Astrocyte (in vitro differentiated cells and primary cell): Measurements from ENCODE around the gene SYNE1. TPM values are rescaled to one million over a fixed set of nuclear protein-coding genes. Genes with fewer than 3 reads are reported as not detected.

ENCODE experiments used
- DNase-seq: peaks from one replicate; pipeline ENCODE4 v3.0.0-alpha.2; 2010; ENCODE audit warnings: low read depth
- FAIRE-seq: peaks from 2 replicates; lab custom pipeline; 2011; peaks lifted over from hg19 to GRCh38; lab: Jason Lieb, UNC
- H2AFZ ChIP-seq: 2 replicates; pipeline ENCODE4 v1.6.0; 2012; ENCODE audit warnings: low read depth, low read length, inconsistent platforms
- H3K27ac ChIP-seq: 2 replicates; pipeline ENCODE4 v1.5.1; 2011; ENCODE audit warnings: low read depth, low read length, inconsistent platforms
- H3K27me3 ChIP-seq: 2 replicates; pipeline ENCODE4 v1.6.0; 2011; ENCODE audit warnings: low read length, inconsistent platforms; ENCODE audit not compliant: insufficient read depth
- H3K36me3 ChIP-seq: 2 replicates; pipeline ENCODE4 v1.5.1; 2011; ENCODE audit warnings: low read length, inconsistent platforms; ENCODE audit not compliant: insufficient read depth
- H3K4me1 ChIP-seq: 2 replicates; pipeline ENCODE4 v1.5.1; 2011; ENCODE audit warnings: low read length, inconsistent platforms; ENCODE audit not compliant: insufficient read depth
- H3K4me2 ChIP-seq: 2 replicates; pipeline ENCODE4 v1.6.0; 2012; ENCODE audit warnings: low read length, inconsistent platforms
- H3K4me3 ChIP-seq: 2 replicates; pipeline ENCODE4 v1.5.1; 2011; ENCODE audit warnings: low read depth, mild to moderate bottlenecking, low read length, inconsistent platforms; ENCODE audit not compliant: insufficient read depth
- H3K79me2 ChIP-seq: 2 replicates; pipeline ENCODE4 v1.6.0; 2012; ENCODE audit warnings: mild to moderate bottlenecking, low read length, inconsistent platforms; ENCODE audit not compliant: insufficient read depth
- H3K9ac ChIP-seq: 2 replicates; pipeline ENCODE4 v1.6.0; 2012; ENCODE audit warnings: mild to moderate bottlenecking, low read length, inconsistent platforms
- H3K9me3 ChIP-seq: 2 replicates; pipeline ENCODE4 v1.5.1; 2012; ENCODE audit warnings: low read depth, mild to moderate bottlenecking, low read length, inconsistent platforms; ENCODE audit not compliant: insufficient read depth
- H4K20me1 ChIP-seq: 2 replicates; pipeline ENCODE4 v1.6.0; 2012; ENCODE audit warnings: low read length, inconsistent platforms; ENCODE audit not compliant: insufficient read depth
- H3K27ac Mint-ChIP-seq: one replicate; pipeline ENCODE4 v1.8.0; 2021; ENCODE audit warnings: mild to moderate bottlenecking, mixed read lengths; ENCODE audit not compliant: unreplicated experiment
- H3K27me3 Mint-ChIP-seq: one replicate; pipeline ENCODE4 v1.8.0; 2021; ENCODE audit warnings: low read depth, mixed read lengths; ENCODE audit not compliant: unreplicated experiment
- H3K36me3 Mint-ChIP-seq: one replicate; pipeline ENCODE4 v1.8.0; 2021; ENCODE audit warnings: low read depth, mixed read lengths; ENCODE audit not compliant: unreplicated experiment
- H3K4me1 Mint-ChIP-seq: one replicate; pipeline ENCODE4 v1.8.0; 2021; ENCODE audit warnings: low read depth, mixed read lengths; ENCODE audit not compliant: unreplicated experiment
- H3K4me3 Mint-ChIP-seq: one replicate; pipeline ENCODE4 v1.8.0; 2021; ENCODE audit warnings: mild to moderate bottlenecking, moderate library complexity, mixed read lengths; ENCODE audit not compliant: unreplicated experiment
- H3K9me3 Mint-ChIP-seq: one replicate; pipeline ENCODE4 v1.8.0; 2021; ENCODE audit warnings: mild to moderate bottlenecking, mixed read lengths; ENCODE audit not compliant: unreplicated experiment
- EZH2 ChIP-seq: IDR thresholded peaks from 2 replicates; pipeline ENCODE4 v1.6.1; 2012; ENCODE audit warnings: mild to moderate bottlenecking, low read length, inconsistent platforms; ENCODE audit not compliant: insufficient read depth
- total RNA-seq: library from RNA; stranded (reverse); gene quantifications from 2 replicates; pipeline ENCODE4 v1.2.1, GENCODE V29; 2021
- TF ChIP-seq, protein P1 (sequence below): IDR thresholded peaks from 2 replicates; pipeline ENCODE4 v1.5.1; 2011; ENCODE audit warnings: low read depth, mild to moderate bottlenecking, inconsistent platforms, low read length, moderate library complexity; ENCODE audit not compliant: insufficient read depth

SYNE1 gene
- total RNA-seq, 1 donor from 2014 or later: 66.5 TPM

DNA sequence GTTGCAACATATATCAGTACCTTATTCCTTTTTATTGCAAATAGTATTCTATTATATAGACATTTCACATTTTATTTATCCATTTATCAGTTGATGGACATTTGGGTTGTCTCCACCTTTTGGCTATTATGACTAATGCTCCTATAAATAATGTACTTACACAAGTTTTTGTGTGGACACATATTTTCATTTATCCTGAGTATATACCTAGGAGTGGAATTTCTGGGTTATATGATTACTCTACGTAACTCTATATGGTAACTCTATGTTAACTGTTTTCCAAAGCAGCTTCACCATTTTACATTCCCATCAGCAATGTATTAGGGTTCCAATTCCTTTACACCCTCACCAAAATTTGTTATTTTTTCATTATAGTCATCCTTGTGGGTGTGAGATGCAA lies 424.7 kb downstream of the SYNE1 start:
- no peaks in the 10 kb centered on the region for H3K27me3 ChIP-seq
- peaks cover 51% of the 10 kb centered on the region for H3K36me3 ChIP-seq
- no peaks in the 10 kb centered on the region for H3K79me2 ChIP-seq
- no peaks in the 10 kb centered on the region for H3K4me1 Mint-ChIP-seq
- no peak for TF ChIP-seq EZH2
- TF ChIP-seq, protein P1, sequence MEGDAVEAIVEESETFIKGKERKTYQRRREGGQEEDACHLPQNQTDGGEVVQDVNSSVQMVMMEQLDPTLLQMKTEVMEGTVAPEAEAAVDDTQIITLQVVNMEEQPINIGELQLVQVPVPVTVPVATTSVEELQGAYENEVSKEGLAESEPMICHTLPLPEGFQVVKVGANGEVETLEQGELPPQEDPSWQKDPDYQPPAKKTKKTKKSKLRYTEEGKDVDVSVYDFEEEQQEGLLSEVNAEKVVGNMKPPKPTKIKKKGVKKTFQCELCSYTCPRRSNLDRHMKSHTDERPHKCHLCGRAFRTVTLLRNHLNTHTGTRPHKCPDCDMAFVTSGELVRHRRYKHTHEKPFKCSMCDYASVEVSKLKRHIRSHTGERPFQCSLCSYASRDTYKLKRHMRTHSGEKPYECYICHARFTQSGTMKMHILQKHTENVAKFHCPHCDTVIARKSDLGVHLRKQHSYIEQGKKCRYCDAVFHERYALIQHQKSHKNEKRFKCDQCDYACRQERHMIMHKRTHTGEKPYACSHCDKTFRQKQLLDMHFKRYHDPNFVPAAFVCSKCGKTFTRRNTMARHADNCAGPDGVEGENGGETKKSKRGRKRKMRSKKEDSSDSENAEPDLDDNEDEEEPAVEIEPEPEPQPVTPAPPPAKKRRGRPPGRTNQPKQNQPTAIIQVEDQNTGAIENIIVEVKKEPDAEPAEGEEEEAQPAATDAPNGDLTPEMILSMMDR: no peak
- no peak for DNase-seq
- H4K20me1 ChIP-seq: no peaks in the 10 kb centered on the region
- H3K27ac ChIP-seq: no peak overlapping the region
- H3K4me1 ChIP-seq: no peaks in the 10 kb centered on the region
- H3K4me3 Mint-ChIP-seq: no peak overlapping the region
- H3K27ac Mint-ChIP-seq: no peak overlapping the region
- H2AFZ ChIP-seq: no peak overlapping the region
- no peak overlapping the region for H3K4me2 ChIP-seq
- H3K4me3 ChIP-seq: no peak overlapping the region
- peaks cover 20% of the 10 kb centered on the region for H3K36me3 Mint-ChIP-seq
- H3K9me3 Mint-ChIP-seq: no peaks in the 10 kb centered on the region
- H3K27me3 Mint-ChIP-seq: no peaks in the 10 kb centered on the region
- H3K9ac ChIP-seq: no peak overlapping the region
- no peaks in the 10 kb centered on the region for H3K9me3 ChIP-seq
- FAIRE-seq: no peak

DNA sequence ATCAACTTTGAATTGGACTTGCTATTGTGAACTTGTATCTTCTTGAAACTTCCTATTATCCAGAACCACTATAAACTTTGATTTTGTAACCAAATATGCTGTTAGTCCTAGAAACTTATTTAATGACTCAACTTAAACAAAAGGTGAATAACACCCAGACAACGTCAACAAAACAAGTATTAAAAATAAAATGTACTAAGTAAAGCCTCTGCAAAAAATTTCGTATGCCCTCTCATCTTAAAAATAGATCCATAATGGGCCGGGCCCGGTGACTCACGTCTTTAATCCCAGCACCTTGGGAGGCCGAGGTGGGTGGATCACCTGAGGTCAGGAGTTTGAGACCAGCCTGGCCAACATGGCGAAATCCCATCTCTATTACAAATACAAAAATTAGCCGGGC lies 428.0 kb downstream of the SYNE1 start:
- Histone ChIP-seq H3K4me1 (no peaks in the 10 kb centered on the region), H3K36me3 (peaks cover 57% of the 10 kb centered on the region), H3K79me2 (no peaks in the 10 kb centered on the region), H4K20me1 (no peaks in the 10 kb centered on the region), H3K9me3 (no peaks in the 10 kb centered on the region), H2AFZ (no peak overlapping the region), H3K27me3 (no peaks in the 10 kb centered on the region), H3K9ac (no peak overlapping the region), H3K4me2 (no peak overlapping the region), H3K4me3 (no peak overlapping the region), H3K27ac (no peak overlapping the region)
- DNase-seq (no peak), FAIRE-seq (no peak)
- Mint-ChIP-seq H3K9me3 (no peaks in the 10 kb centered on the region), H3K27me3 (no peaks in the 10 kb centered on the region), H3K36me3 (peaks cover 26% of the 10 kb centered on the region), H3K4me1 (no peaks in the 10 kb centered on the region), H3K27ac (no peak overlapping the region), H3K4me3 (no peak overlapping the region)
- TF ChIP-seq, protein P1: no peak
- no peak for TF ChIP-seq EZH2

DNA sequence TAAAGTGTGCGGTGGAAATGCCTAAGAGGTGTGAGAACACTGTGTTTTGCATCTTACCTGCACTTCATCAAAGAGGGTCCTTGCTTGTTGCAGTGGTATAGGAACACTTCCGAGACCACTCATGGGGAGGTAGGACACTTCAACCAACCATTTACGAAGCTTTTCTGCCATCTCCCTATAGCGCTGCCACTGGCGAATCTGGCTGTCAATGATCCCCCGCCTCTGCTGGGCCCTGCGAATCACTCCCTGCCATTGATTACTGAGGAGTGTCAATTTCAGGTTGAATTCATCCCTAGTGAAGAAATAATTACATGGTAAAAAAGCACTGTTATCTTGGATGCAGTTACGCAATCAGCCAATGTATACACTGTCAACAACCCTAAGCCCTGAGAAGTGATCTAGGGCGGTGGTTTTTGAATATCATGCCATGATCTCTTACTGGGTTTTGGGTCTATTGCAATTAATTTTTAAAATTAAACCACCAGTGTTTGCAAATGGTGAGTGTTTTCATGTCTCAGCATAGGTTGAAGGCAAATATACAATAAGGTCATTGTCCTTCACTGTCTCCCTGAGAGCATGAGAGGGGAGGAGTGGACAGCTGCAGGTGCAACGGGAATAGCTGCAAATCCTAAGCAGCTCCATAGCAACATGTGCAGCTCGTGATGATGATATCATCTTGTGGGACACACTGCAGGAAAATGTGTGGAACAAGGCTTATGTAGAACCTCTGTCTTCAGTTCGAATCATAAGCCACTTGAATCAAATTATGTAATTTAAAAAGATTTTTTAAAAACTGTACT lies 429.0 kb downstream of the SYNE1 start:
- Histone ChIP-seq H3K27ac (no peak overlapping the region), H3K79me2 (no peaks in the 10 kb centered on the region), H4K20me1 (no peaks in the 10 kb centered on the region), H3K27me3 (no peaks in the 10 kb centered on the region), H3K36me3 (peaks cover 54% of the 10 kb centered on the region), H3K9ac (no peak overlapping the region), H2AFZ (no peak overlapping the region), H3K4me3 (no peak overlapping the region), H3K4me1 (no peaks in the 10 kb centered on the region), H3K4me2 (no peak overlapping the region), H3K9me3 (no peaks in the 10 kb centered on the region)
- Mint-ChIP-seq H3K9me3 (no peaks in the 10 kb centered on the region), H3K4me3 (no peak overlapping the region), H3K36me3 (peaks cover 29% of the 10 kb centered on the region), H3K27ac (no peak overlapping the region), H3K4me1 (no peaks in the 10 kb centered on the region), H3K27me3 (no peaks in the 10 kb centered on the region)
- FAIRE-seq: no peak
- no peak for DNase-seq
- TF ChIP-seq, protein P1: no peak
- TF ChIP-seq EZH2: no peak
